Posterior vena cava (tissue), 2 donors: Measurements from ENCODE around the gene TTC5. TPM values are rescaled to one million over a fixed set of nuclear protein-coding genes. Genes with fewer than 3 reads are reported as not detected.
"Not testable (repeated sequence)": the region's sequence is repeated elsewhere in the genome, so short reads cannot be mapped to it uniquely, and the experiment has no call there.

ENCODE experiments used
- DNase-seq: peaks from one replicate; pipeline ENCODE4 v3.0.0-alpha.2; 2020; ENCODE audit warnings: low spot score
- intact Hi-C, 2 donors: fragments of 100-400 bp; cut with DNase I; formaldehyde crosslinking; loops; one replicate each; pipeline versions ENCODE4 v1.14.1 to v1.14.2; 2022 to 2023
- long read RNA-seq, 2 donors: library from polyadenylated mRNA; unstranded; transcript quantifications; one replicate each; pipeline ENCODE4 v2.0.0, GENCODE V29; 2020 to 2021
- total RNA-seq, 2 donors: library from RNA; stranded (reverse); fragmentation: NEBNext Ultra II Directional; extraction: Animal tissue kit (Norgen Biotek cat#: 25700); gene quantifications; one replicate each; pipeline ENCODE4 v1.2.1, GENCODE V29; 2021
- donor health status: DM: yes; HTN: yes; CAD: no.
- donor health status: DM: yes; HTN: yes; CAD: no.

TTC5 gene, protein sequence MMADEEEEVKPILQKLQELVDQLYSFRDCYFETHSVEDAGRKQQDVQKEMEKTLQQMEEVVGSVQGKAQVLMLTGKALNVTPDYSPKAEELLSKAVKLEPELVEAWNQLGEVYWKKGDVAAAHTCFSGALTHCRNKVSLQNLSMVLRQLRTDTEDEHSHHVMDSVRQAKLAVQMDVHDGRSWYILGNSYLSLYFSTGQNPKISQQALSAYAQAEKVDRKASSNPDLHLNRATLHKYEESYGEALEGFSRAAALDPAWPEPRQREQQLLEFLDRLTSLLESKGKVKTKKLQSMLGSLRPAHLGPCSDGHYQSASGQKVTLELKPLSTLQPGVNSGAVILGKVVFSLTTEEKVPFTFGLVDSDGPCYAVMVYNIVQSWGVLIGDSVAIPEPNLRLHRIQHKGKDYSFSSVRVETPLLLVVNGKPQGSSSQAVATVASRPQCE
- 10 to 100 TPM; 12.4 to 15.0 TPM for total RNA-seq
- long read RNA-seq, donor 1, full-length matches to known transcripts: 8 of 10 reads
- long read RNA-seq, donor 1, partial matches to known transcripts: 0 of 10 reads
- long read RNA-seq, donor 1, other reads (novel, unspliced or antisense): 2 of 10 reads
- long read RNA-seq, donor 2, full-length matches to known transcripts: 28 of 29 reads
- long read RNA-seq, donor 2, partial matches to known transcripts: 0 of 29 reads
- long read RNA-seq, donor 2, other reads (novel, unspliced or antisense): 1 of 29 reads

DNA sequence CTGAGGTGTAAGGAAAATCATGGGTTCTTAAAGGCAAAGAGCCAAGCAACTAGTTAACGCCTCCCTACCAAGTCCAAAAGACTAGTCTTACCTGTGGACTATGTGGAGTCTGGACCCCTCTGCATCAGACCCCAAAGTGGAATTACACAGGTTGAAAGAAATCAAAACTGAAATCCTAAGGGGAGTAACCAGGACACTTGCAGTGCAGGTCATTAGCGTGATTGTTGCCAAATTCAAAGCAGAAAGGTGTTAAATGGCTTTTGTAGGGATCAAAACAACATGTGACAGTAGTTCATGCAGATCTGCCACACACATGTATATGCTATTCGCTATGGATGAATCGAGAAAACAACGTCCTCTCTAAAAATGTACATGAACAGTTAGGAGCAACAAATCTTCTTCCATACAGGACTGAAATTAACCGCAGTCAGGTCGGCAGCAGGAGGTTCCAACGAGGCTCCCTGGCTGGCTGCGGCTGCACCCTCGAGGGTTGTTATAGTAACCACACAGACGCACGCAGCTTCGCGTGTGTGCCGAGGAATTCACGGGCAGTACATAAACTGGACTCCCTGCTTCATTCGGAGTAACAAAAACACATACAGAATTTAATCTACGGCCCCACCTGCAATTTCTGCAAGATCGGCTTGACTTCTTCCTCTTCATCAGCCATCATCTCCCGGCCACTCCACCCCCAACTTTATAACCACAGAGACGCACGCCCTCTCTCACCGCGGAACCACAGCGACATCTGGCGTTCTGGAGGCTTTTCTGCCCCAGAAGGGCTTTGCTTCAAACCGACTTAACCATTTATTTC is at the start of gene TTC5:
TSS of gene TTC5 (minus strand) at position 687 of the 814 bp plus-strand sequence. CDS start at position 673, 14 bp downstream.
- intact Hi-C loops: no loop called here

DNA sequence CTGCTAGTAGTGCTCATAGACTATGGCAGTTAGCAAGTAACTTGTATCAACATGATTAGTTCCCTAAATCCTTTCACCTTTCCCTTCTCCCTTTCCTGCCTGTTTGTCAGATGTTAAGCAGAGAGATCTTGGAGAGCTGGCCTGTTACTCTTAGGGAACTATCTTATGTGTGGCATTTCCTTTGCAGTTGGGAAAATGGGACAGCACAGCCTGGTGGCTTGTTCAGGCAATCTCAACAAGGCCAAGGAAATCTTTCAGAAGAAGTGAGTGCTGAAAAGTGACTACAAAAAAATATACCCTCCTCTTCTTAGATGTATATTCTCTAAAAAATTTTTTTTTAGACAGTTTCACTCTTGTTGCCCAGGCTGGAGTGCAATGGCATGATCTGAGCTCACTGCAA is 45.1 kb upstream of the TTC5 start:
- intact Hi-C loops: no loop called here

More for the DNA sequence above, at the start of gene TTC5:
- DNase-seq: peak; percentile 94

DNA sequence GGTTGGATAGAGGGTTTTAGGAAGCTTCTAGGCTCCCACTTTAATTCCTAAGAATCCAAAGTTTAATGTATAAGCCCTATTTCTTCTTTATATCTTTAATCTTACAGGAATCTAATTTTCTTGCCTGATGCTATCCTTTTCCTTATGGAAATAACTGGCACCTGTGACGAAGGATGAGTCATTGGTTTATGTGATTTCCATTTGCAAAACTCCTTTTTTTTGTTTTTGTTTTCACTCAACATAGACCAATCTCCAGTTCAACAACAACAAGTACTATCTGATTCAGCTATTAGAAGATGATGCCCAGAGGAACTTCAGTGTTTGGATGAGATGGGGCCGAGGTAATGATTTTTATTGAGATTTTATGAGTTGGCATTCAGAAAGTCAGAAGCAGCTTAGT is 44.5 kb upstream of the TTC5 start:
- no peak for DNase-seq
- intact Hi-C loops: no loop called here

More for the DNA sequence above, 45.1 kb upstream of the TTC5 start:
- DNase-seq: no peak

DNA sequence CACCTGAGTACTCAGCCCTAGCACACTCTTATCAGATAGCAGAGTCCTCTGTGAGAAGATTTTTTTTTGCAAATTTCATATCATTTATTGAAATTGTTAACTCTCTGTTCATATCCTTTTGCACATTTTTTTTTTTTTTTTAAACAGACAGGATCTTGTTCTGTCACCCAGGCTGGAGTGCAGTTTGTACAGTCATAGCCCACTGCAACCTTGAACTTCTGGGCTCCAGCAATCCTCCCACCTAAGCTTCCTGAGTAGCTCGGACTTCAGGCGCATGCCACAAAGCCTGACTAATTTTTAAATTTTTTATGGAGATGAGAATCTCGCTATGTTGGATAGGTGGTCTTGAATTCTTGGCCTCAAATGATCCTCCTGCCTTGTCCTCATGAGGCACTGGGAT is 42.0 kb upstream of the TTC5 start:
- intact Hi-C loops: loop anchor here in 1 of 2 donors (10.0 kb wide), 1 partner anchor 337 kb away; the partner anchor contains the start of genes ANG and RNASE4
- DNase-seq: no peak

DNA sequence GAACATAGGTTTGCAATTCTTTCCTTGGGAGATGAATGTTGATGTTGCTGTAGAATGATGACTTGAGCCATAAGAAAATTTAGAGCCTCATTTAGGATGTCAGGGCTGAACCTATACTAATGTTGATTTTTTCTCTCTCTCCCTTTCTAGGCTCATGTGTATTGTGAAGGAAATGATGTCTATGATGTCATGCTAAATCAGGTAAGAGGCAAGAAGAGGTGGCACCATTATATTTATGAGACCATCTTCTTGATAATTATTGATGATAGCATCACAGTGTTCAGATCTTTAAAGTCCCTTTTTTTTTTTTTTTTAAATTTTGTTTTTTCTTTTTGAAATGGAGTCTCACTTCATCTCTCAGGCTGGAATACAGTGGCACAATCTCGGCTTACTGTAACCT is 41.0 kb upstream of the TTC5 start:
- intact Hi-C loops: loop anchor here in 1 of 2 donors (10.0 kb wide), 1 partner anchor 338 kb away; the partner anchor contains the start of genes ANG and RNASE4

DNA sequence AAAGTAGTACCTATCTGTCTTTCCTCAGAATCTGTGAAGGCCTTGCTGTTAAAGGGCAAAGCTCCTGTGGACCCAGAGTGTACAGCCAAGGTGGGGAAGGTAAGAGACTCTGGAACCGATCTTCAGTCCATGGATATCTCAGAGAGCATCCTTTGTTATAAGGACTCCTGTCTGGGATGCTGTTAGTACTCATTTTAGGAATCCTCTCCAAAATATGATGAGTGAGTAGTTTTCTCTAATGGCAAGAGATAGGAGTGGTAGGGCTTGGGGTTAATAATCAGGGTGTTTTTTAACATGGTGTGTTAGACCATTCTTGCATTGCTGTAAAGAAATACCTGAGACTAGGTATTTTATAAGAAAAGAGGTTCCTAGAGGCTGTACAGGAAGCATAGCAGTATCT is 39.6 kb upstream of the TTC5 start:
- intact Hi-C loops: loop anchor here in 1 of 2 donors (10.0 kb wide), 1 partner anchor 339 kb away; the partner anchor contains the start of genes ANG and RNASE4
- DNase-seq: no peak

More for the DNA sequence above, 41.0 kb upstream of the TTC5 start:
- no peak for DNase-seq

DNA sequence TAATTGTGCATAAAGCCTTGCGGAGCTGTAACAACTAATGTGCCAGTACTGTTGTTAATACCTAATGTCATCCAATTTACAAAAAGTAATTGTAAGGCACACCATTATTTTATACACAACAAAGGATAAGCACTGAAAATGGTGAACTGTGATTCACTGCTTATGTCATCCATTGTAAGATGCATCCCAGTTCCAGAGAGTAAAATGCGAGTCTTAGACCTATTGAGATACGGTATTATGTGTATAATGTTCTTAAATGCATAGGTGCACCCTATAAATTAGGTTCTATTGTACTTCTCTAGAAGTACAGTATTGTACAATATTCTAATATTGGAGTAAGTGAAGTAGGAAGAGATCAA is 38.1 kb upstream of the TTC5 start:
- intact Hi-C loops: loop anchor here in 1 of 2 donors (10.0 kb wide), 1 partner anchor 341 kb away; the partner anchor contains the start of genes ANG and RNASE4
- no peak for DNase-seq

DNA sequence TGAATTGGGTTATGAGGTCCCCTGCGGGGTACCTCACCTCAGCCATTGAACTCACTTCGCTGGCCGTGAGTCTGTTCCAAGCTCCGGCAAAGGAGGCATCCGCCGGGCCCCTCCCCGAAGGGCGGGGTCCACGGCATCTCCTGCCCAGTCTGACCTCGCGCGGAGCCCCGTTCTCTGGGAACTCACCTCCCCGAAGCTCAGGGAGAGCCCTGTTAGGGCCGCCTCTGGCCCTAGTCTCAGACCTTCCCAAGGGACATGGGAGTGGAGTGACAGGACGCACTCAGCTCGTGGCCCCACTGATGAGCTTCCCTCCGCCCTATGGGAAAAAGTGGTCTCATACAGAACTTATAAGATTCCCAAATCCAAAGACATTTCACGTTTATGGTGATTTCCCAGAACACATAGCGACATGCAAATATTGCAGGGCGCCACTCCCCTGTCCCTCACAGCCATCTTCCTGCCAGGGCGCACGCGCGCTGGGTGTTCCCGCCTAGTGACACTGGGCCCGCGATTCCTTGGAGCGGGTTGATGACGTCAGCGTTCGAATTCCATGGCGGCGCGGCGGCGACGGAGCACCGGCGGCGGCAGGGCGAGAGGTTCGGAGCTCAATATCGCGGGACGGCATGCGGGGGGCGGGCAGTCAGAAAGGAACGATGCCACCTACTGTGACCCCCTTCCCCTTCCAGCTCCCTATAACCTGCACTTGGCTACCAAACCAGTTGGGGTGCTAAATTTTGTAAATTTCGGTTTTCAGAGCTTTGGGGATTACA is 37.5 kb upstream of the TTC5 start, which contains the start of gene PARP2:
TSS of gene PARP2 (plus strand) at position 544 of the 770 bp plus-strand sequence. CDS start at position 551, 7 bp downstream.
- intact Hi-C loops: loop anchor here in 1 of 2 donors (10.0 kb wide), 1 partner anchor 342 kb away; the partner anchor contains the start of genes ANG and RNASE4
- peak; percentile 99 for DNase-seq

DNA sequence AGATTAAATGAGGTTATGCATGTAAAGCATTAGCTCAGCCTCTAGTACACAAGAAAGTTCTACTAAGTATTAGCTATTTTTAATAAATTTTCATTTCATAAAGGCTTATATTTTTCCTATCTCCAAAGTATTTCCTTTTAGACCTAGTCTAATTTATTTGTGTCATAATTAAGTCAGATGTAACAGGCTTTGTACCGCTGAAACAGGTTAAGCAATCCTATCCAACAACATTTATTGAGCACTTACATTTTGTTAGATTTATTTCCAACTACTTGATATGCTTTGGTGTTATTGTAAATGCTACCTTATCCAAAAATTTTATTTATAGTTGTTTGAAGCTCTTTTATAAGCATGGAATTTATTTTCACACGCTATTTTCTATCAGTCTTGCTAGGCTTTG is 35.9 kb upstream of the TTC5 start:
- DNase-seq: no peak
- intact Hi-C loops: loop anchor here in 1 of 2 donors (10.0 kb wide), 1 partner anchor 343 kb away; the partner anchor contains the start of genes ANG and RNASE4

DNA sequence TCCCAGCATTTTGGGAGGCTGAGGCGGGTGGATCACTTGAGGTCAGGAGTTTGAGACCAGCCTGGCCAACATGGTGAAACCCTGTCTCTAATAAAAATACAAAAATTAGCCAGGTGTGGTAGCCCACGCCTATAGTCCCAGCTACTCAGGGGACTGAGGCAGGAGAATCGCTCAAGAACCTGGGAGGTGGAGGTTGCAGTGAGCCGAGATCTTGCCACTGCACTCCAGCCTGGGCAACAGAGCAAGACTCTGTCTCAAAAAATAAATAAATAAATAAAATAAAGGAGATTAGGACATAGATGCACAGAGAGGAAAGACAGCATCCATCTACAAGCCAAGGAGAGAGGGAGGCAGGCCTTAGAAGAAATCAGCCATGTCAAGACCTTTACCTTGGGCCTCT is 35.3 kb upstream of the TTC5 start:
- DNase-seq: not testable (repeated sequence)
- intact Hi-C loops: loop anchor here in 1 of 2 donors (10.0 kb wide), 1 partner anchor 344 kb away; the partner anchor contains the start of genes ANG and RNASE4

DNA sequence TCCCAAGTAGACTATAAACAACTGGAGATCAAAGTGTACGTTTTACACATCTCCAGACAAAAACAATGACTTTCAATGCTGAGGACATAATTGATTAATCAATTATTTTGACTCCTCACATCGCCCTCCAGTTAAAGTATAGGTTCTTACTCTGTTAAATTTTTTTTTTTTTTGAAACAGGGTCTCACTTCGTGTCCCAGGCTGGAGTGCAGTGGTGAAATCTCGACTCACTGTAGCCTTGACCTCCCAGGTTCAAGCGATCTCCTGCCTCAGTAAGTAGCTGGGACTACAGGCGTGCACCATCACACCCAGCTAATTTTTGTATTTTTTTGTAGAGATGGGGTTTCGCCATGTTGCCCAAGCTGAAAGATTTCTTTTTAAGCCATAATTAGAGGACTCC is 28.3 kb upstream of the TTC5 start:
- intact Hi-C loops: loop anchor here (10.0 kb wide), 3 partner anchors 121 to 351 kb away; partner anchors contain the start of genes ANG (in 1 of the 2), APEX1 (in 1 of the 2), OSGEP (in 1 of the 2) and RNASE4 (in 1 of the 2)
- no peak for DNase-seq

DNA sequence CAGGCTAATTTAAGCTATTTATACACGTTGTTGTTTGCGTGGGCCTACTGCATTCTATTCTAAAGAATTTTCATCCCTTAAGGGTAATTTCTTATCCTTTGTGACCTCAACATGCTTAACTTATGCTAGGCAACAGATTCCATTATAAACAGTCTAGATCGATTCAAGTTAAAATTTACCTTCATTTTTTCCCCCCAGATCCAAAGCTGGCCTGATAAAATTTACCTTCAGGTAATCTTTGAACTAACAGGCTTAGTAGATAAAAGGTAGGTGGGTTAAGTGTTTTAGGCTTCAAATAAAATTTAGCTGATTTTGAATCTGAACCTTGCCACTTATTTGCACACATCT is 27.7 kb upstream of the TTC5 start:
- intact Hi-C loops: loop anchor here (10.0 kb wide), 3 partner anchors 121 to 351 kb away; partner anchors contain the start of genes ANG (in 1 of the 2), APEX1 (in 1 of the 2), OSGEP (in 1 of the 2) and RNASE4 (in 1 of the 2)
- no peak for DNase-seq

DNA sequence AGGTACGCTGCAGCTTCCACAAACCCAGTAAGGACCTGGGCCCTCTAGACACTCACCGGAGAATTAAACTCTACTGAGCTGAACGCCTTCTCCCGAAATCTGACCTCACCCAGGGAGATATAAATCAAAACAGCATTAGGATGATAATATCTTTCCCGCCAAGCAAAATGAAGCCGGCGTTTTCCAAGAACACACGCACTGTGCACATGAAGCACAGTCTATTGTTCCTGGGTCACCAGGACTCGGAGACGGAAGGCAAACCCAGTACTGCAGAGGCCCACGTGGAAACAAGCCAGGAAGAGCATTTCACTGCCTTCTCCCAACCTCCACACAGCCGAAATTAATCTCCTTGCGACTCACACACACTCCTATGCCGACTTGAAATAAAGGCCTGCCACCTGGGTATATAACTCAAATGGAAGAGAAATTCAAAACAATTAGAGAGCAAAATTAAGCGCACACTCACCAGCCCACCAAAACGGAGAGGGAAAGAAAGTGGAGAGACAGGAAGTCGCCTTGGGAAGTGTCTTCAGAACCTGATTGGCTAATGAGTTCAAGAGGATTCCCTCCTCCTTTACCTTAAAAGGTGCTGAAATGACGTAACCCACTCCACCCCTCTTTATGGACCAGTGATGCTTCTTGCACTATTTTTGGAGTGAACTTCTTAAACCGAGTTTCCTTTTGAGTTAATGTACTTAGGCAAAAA is 27.2 kb upstream of the TTC5 start, which contains the start of gene CCNB1IP1:
TSS of gene CCNB1IP1 (minus strand) at position 492 of the 706 bp plus-strand sequence. CDS start 16,756 bp downstream, outside the sequence.
- no peak for DNase-seq
- intact Hi-C loops: loop anchor here (10.0 kb wide), 3 partner anchors 122 to 352 kb away; partner anchors contain the start of genes ANG (in 1 of the 2), APEX1 (in 1 of the 2), OSGEP (in 1 of the 2) and RNASE4 (in 1 of the 2)

DNA sequence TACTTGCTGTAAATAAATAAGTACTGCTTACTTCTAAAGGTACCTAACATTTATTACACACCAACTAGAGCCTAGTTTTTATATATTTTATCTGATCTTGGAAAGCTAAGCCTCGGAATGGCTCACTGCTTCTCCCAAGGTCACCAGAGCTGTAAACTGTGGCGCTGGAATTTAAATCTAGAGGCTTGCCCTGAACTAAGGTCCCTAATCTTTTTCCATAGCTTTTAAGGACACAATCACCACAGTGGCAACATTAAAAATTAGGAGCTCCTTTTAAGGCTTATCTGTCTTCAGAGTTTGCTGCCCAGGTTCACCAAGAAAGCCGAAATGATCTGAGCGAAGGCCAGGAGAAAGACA is 26.7 kb upstream of the TTC5 start:
- no peak for DNase-seq
- intact Hi-C loops: loop anchor here (10.0 kb wide), 3 partner anchors 122 to 352 kb away; partner anchors contain the start of genes ANG (in 1 of the 2), APEX1 (in 1 of the 2), OSGEP (in 1 of the 2) and RNASE4 (in 1 of the 2)

DNA sequence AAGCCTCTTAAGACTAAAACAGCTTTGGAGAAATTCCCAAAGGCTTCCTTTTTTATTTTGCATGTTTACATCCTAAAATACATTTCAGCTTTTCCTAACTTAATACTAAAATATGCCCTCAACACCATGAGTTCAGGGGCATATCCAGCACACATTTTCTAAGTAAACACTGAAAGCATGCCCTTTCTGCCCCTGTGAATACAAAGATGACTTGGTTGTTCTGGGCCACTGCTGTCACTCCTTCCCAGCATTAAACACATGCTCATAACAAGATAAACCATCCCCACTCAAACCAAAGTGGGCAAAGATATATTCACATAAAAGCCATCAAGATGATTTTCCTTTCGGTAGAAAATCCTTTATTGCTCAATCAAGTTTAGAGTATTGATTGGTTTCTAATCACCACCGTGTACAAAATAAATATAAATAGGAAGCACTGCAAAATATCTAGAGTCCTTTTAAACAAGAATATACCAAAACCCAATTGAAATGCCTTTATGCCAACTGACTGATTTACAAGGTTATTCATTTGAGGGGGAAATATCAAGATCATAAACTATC is 25.4 kb upstream of the TTC5 start:
- intact Hi-C loops: loop anchor here (10.0 kb wide), 3 partner anchors 124 to 354 kb away; partner anchors contain the start of genes ANG (in 1 of the 2), APEX1 (in 1 of the 2), OSGEP (in 1 of the 2) and RNASE4 (in 1 of the 2)
- DNase-seq: no peak

DNA sequence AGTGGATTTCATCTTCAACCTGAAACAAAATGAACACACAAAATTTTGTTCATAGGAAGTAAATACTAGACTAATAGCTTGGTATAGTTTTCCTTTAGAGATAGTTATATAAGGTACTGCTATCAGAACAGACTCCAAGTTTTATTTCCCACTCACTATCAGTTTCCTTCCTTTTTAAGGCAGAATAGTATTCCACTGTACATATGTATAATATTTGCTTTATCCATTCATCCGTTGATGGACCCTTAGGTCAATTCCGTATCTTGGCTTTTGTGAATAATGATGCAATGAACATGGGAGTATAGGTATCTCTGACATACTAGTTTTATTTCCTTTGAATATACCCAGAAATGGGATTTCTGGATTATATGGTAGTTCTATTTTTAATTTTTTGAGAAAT is 23.6 kb upstream of the TTC5 start:
- DNase-seq: no peak
- intact Hi-C loops: loop anchor here in 1 of 2 donors (10.0 kb wide), 1 partner anchor 275 kb away; no protein-coding TSS in a partner anchor
